GM12878 (cell line): ENCODE measurements around the gene CXADR. TPM values are rescaled to one million over a fixed set of nuclear protein-coding genes. Genes with fewer than 3 reads are reported as not detected.

Experiments used
- ATAC-seq: fragments of 200-7000 bp; cut with Tn5 transposase; 3 replicates; pipeline ENCODE4 v1.9.1; 2020; ENCODE audit warnings: mild to moderate bottlenecking, moderate library complexity
- BruUV-seq: library from RNA; stranded (reverse); fragments of 400-500 nt; replicated peaks from 2 replicates; lab custom pipeline; 2021; lab: Mats Ljungman, UMichigan
- CTCF ChIA-PET: fragments of 300-600 bp; sonication (Branson Sonifier 250); formaldehyde crosslinking; extraction: SDS; loops from one replicate; lab custom pipeline; 2021; ENCODE audit warnings: inconsistent platforms; lab: Yijun Ruan, JAX
- POLR2A ChIA-PET: fragments of 350-600 bp; formaldehyde crosslinking; extraction: SDS; loops from one replicate; lab custom pipeline; 2021; ENCODE audit warnings: inconsistent platforms; lab: Charles Lee
- RAD21 ChIA-PET: fragments of 300-600 bp; sonication (Branson Sonifier 250); formaldehyde crosslinking; loops from one replicate; lab custom pipeline; 2023; ENCODE audit warnings: antibody characterized with exemption; ENCODE audit not compliant: unreplicated experiment; lab: Charles Lee
- SMC1A ChIA-PET: fragments of 300-600 bp; sonication (Branson Sonifier 250); formaldehyde crosslinking; loops from one replicate; lab custom pipeline; 2023; ENCODE audit not compliant: unreplicated experiment, uncharacterized antibody; lab: Charles Lee
- DNase-seq: peaks from one replicate; pipeline ENCODE4 v3.0.0-alpha.2; 2011; ENCODE audit warnings: low read depth, low spot score
- FAIRE-seq: peaks from 3 replicates; lab custom pipeline; 2011; peaks lifted over from hg19 to GRCh38; lab: Jason Lieb, UNC
- H2AFZ ChIP-seq: 2 replicates; pipeline ENCODE4 v1.6.0; 2011; ENCODE audit warnings: low read depth, low read length, control low read depth; ENCODE audit not compliant: control insufficient read depth
- H3K27ac ChIP-seq: 2 replicates; pipeline ENCODE4 v1.5.1; 2011; ENCODE audit warnings: control low read depth; ENCODE audit not compliant: control insufficient read depth, insufficient read depth
- H3K27me3 ChIP-seq, 2 experiments: replicated peaks in 1 of 2; 2 replicates each; pipeline versions ENCODE4 v1.6.0 to v1.6.1; 2011; ENCODE audit warnings: low read length in 1 of 2; ENCODE audit not compliant: control insufficient read depth in 2 of 2, insufficient read depth in 2 of 2
- H3K36me3 ChIP-seq, 2 experiments: 2 replicates each; pipeline ENCODE4 v1.5.1; 2011; ENCODE audit warnings: low read length in 1 of 2; ENCODE audit not compliant: control insufficient read depth in 2 of 2, insufficient read depth in 2 of 2
- H3K4me1 ChIP-seq: 2 replicates; pipeline ENCODE4 v1.6.1; 2011; ENCODE audit warnings: mild to moderate bottlenecking, low read length, moderate library complexity, mixed read lengths; ENCODE audit not compliant: control insufficient read depth, insufficient read depth
- H3K4me2 ChIP-seq: 2 replicates; pipeline ENCODE4 v1.6.0; 2011; ENCODE audit warnings: control low read depth; ENCODE audit not compliant: control insufficient read depth, insufficient read depth
- H3K4me3 ChIP-seq: fragments of 200-600 bp; sonication (generic); 2 replicates; pipeline ENCODE4 v1.5.1; 2016
- H3K79me2 ChIP-seq: 2 replicates; pipeline ENCODE4 v1.6.0; 2011; ENCODE audit warnings: low read length; ENCODE audit not compliant: control insufficient read depth, insufficient read depth
- H3K9ac ChIP-seq: 2 replicates; pipeline ENCODE4 v1.8.0; 2011; ENCODE audit warnings: low read length, control low read depth, mixed read lengths; ENCODE audit not compliant: control insufficient read depth, insufficient read depth
- H3K9me3 ChIP-seq: replicated peaks from 3 replicates; pipeline ENCODE4 v1.5.1; 2011; ENCODE audit warnings: mild to moderate bottlenecking, low read length; ENCODE audit not compliant: control insufficient read depth, insufficient read depth
- H4K20me1 ChIP-seq: 2 replicates; pipeline ENCODE4 v1.6.0; 2011; ENCODE audit not compliant: control insufficient read depth, insufficient read depth
- CUX1 ChIP-seq: IDR thresholded peaks from 2 replicates; pipeline ENCODE4 v1.6.1; 2012; ENCODE audit warnings: improper control_type of control experiment, low read depth, low read length; ENCODE audit not compliant: insufficient replicate concordance
- IRF5 ChIP-seq: fragments of 450-650 bp; IDR thresholded peaks from 2 replicates; pipeline ENCODE4 v1.6.1; 2017; ENCODE audit warnings: borderline replicate concordance
- MLLT1 ChIP-seq: fragments of 450-650 bp; IDR thresholded peaks from 2 replicates; pipeline ENCODE4 v1.6.1; 2016; ENCODE audit warnings: mild to moderate bottlenecking
- POLR2AphosphoS2 ChIP-seq: IDR thresholded peaks from 2 replicates; pipeline ENCODE4 v1.6.1; 2011; ENCODE audit warnings: low read depth, mild to moderate bottlenecking, low read length, improper control_type of control experiment, moderate library complexity
- USF2 ChIP-seq: IDR thresholded peaks from 2 replicates; pipeline ENCODE4 v1.6.1; 2011; ENCODE audit warnings: low read depth, low read length, improper control_type of control experiment, borderline replicate concordance
- WGBS: methylation state at CpG from one replicate; pipeline ENCODE4 v1.1.6; 2016; ENCODE audit warnings: low lambda C conversion rate; ENCODE audit not compliant: insufficient replicate concordance, insufficient coverage; ENCODE audit errors: missing lambda C conversion rate; 5-methylcytosine and 5-hydroxymethylcytosine counted together
- in situ Hi-C: fragments of 300-500 bp; cut with MboI; formaldehyde crosslinking; loops from 9 replicates; pipeline ENCODE4 v1.14.3; 2018; ENCODE audit warnings: mixed read lengths
- intact Hi-C: fragments of 100-400 bp; cut with micrococcal nuclease; formaldehyde crosslinking; loops from one replicate; pipeline ENCODE4 v1.14.2; 2022; ENCODE audit not compliant: unreplicated experiment
- polyA plus RNA-seq, 11 experiments: library from polyadenylated mRNA; depleted of rRNA in 4 of 11; unstranded in 6 of 11; stranded (reverse) in 5 of 11; fragments of >200 nt; fragmentation: Nextera tagmentation in 4 of 11; fragmentation: Illumina TruSeq in 1 of 11; extraction: Ambion mirVana in 4 of 11; extraction: Trizol in 1 of 11; gene quantifications; 1 replicate in 1 of 11; 2 replicates in 10 of 11; pipeline versions ENCODE4 v1.2.1 to v1.2.3, GENCODE V29; 2011 to 2016; ENCODE audit warnings: inconsistent platforms in 2 of 11, missing spikeins in 2 of 11, low read depth in 1 of 11
- total RNA-seq, 4 experiments: library from RNA; depleted of rRNA in 3 of 4; stranded (reverse); fragments of >200 nt in 3 of 4; fragmentation: Illumina TruSeq in 1 of 4; extraction: Trizol in 1 of 4; gene quantifications; 2 replicates each; pipeline versions ENCODE4 v1.2.1 to v1.2.3, GENCODE V29; 2013 to 2021

Gene CXADR
- total and polyA plus RNA-seq, 10 of the 15 experiments (the other 5 are each of a cell fraction or from before 2014, with no cell fraction given): 0.01 to 0.64 (median 0.13) TPM

- RAD21 ChIA-PET: no interaction called here
- Histone ChIP-seq H3K4me1 (no peaks in the 10 kb centered on the region), H2AFZ (no peak overlapping the region), H3K4me2 (no peak overlapping the region), H3K27me3 (no peaks in the 10 kb centered on the region), H4K20me1 (no peaks in the 10 kb centered on the region), H3K9ac (no peak overlapping the region), H3K9me3 (no peaks in the 10 kb centered on the region), H3K4me3 (no peak overlapping the region), H3K27ac (no peak overlapping the region), H3K79me2 (no peaks in the 10 kb centered on the region), H3K36me3 (no peaks in the 10 kb centered on the region)
- CTCF ChIA-PET: interaction anchor here (0.6 kb wide), 1 partner anchor 9 kb away, joined by 3 read pairs; no protein-coding TSS in a partner anchor
- in situ Hi-C loops: no loop called here
- SMC1A ChIA-PET: no interaction called here
- no TSS peak for BruUV-seq
- WGBS: 16% methylated on average over 5 of the region's 5 CpGs
- POLR2A ChIA-PET: no interaction called here
- intact Hi-C loops: no loop called here
- no peak for TF ChIP-seq POLR2AphosphoS2
- TF ChIP-seq USF2: no peak
- no peak for TF ChIP-seq IRF5
- no peak for TF ChIP-seq CUX1
- TF ChIP-seq MLLT1: no peak
- FAIRE-seq (no peak), DNase-seq (no peak), ATAC-seq (no peak)
Measured at GRCh38 chr21:17575076-17575475, 62.2 kb downstream of the CXADR start.
